CD8-positive, alpha-beta memory T cell (primary cell): Measurements from ENCODE around the gene PPP1R2. TPM values are rescaled to one million over a fixed set of nuclear protein-coding genes. Genes with fewer than 3 reads are reported as not detected.
"Not testable (repeated sequence)": the region's sequence is repeated elsewhere in the genome, so short reads cannot be mapped to it uniquely, and the experiment has no call there.

Experiments
- CTCF ChIA-PET: fragments of 350-600 bp; sonication (Branson Sonifier 250); formaldehyde crosslinking; loops from one replicate; lab custom pipeline; 2021; ENCODE audit warnings: antibody characterized with exemption; lab: Charles Lee
- POLR2A ChIA-PET: fragments of 350-600 bp; sonication (Branson Sonifier 250); formaldehyde crosslinking; loops from one replicate; lab custom pipeline; 2021; ENCODE audit warnings: antibody characterized with exemption; lab: Charles Lee
- DNase-seq, 5 donors: peaks; one replicate each; pipeline versions ENCODE4 v3.0.0 to v3.0.0-alpha.2; 2020 to 2022; ENCODE audit warnings: mixed read lengths in 1 of 5
- H3K27ac ChIP-seq: one replicate; pipeline ENCODE4 v1.7.0; 2013; ENCODE audit warnings: low read depth, mild to moderate bottlenecking, low read length, moderate library complexity
- H3K27me3 ChIP-seq: 2 replicates; pipeline ENCODE4 v1.7.0; 2013; ENCODE audit warnings: low read length, mild to moderate bottlenecking; ENCODE audit not compliant: insufficient read depth, poor library complexity, severe bottlenecking
- H3K36me3 ChIP-seq: 2 replicates; pipeline ENCODE4 v1.7.0; 2013; ENCODE audit warnings: mild to moderate bottlenecking, low read length, moderate library complexity; ENCODE audit not compliant: insufficient read depth
- H3K4me1 ChIP-seq: 2 replicates; pipeline ENCODE4 v1.7.0; 2013; ENCODE audit warnings: mild to moderate bottlenecking, low read length, moderate library complexity; ENCODE audit not compliant: insufficient read depth
- H3K4me3 ChIP-seq: 2 replicates; pipeline ENCODE4 v1.7.0; 2013; ENCODE audit warnings: mild to moderate bottlenecking, low read length
- H3K9me3 ChIP-seq: 2 replicates; pipeline ENCODE4 v1.7.0; 2013; ENCODE audit warnings: mild to moderate bottlenecking, low read length
- H3K27ac Mint-ChIP-seq, 8 donors: one replicate each; pipeline ENCODE4 v1.8.0; 2020 to 2021; ENCODE audit warnings: mixed read lengths in 8 of 8, mild to moderate bottlenecking in 6 of 8, inconsistent platforms in 3 of 8, moderate library complexity in 3 of 8
- H3K27me3 Mint-ChIP-seq, 2 donors: one replicate each; pipeline ENCODE4 v1.8.0; 2020 to 2021; ENCODE audit warnings: mixed read lengths in 2 of 2, mild to moderate bottlenecking in 1 of 2, moderate library complexity in 1 of 2
- H3K36me3 Mint-ChIP-seq, 3 donors: one replicate each; pipeline ENCODE4 v1.8.0; 2020 to 2021; ENCODE audit warnings: mixed read lengths in 3 of 3, inconsistent platforms in 1 of 3, mild to moderate bottlenecking in 1 of 3
- H3K4me1 Mint-ChIP-seq, 3 donors: one replicate each; pipeline ENCODE4 v1.8.0; 2020 to 2021; ENCODE audit warnings: mixed read lengths in 3 of 3, inconsistent platforms in 1 of 3, mild to moderate bottlenecking in 1 of 3
- H3K4me3 Mint-ChIP-seq, 7 donors: one replicate each; pipeline ENCODE4 v1.8.0; 2020 to 2021; ENCODE audit warnings: mixed read lengths in 7 of 7, mild to moderate bottlenecking in 6 of 7, moderate library complexity in 4 of 7, inconsistent platforms in 2 of 7
- H3K9me3 Mint-ChIP-seq, 5 donors: one replicate each; pipeline ENCODE4 v1.8.0; 2020 to 2022; ENCODE audit warnings: mixed read lengths in 5 of 5, mild to moderate bottlenecking in 3 of 5, moderate library complexity in 2 of 5, inconsistent platforms in 1 of 5
- polyA plus RNA-seq: library from polyadenylated mRNA; unstranded; fragments of 300-500 nt; fragmentation: Illumina TruSeq; gene quantifications from one replicate; pipeline ENCODE4 v1.2.3, GENCODE V29; 2021
- total RNA-seq, 2 experiments: library from RNA; stranded (reverse); gene quantifications; one replicate each; pipeline ENCODE4 v1.2.3, GENCODE V29; 2021

Gene PPP1R2
- total and polyA plus RNA-seq, 3 experiments from 2014 or later, result 106 to 209 (median 109) TPM

DNA sequence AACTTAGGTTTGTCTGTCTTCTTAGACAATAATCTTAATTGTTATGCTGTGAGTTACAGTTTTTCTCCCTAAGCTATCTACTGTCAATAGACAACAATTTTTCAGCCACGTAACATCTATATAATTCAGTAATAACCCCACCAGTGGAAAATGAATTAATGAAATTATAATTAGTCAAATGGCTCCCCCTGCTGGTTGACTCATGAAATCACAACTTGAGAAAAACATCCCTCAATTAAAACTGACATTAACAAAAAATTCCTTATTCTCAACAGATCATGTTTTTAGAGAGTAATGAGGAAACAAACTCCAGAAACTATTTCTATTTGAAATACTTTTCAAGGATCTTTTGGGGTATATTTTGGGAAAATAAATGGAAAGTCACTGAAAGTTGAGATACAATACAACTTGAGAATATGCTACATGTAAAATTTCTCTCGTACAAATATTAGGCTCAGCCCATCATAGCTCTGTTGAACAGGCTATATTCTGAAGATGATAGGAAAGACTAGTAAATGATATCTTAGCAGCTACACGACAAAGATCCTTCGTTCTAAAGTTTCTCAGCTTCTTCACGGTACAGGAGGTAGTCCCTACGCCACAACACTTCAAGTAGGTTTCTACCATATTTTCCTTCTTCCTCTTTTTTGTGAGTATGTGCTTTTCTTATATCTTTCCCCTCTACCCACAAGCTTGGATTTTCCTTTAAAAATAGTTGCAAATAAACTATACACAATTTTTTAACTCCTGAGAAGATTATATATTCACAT lies 20.7 kb downstream of the PPP1R2 start:
- H3K4me1 Mint-ChIP-seq, result peaks cover 43 to 66% (median 57%) of the 10 kb centered on the region in 3 donors
- H3K9me3 Mint-ChIP-seq, result no peaks in the 10 kb centered on the region
- H3K36me3 Mint-ChIP-seq, result peaks cover 5 to 70% (median 9%) of the 10 kb centered on the region in 3 donors
- no peak overlapping the region for H3K27ac ChIP-seq
- no peaks in the 10 kb centered on the region for H3K9me3 ChIP-seq
- POLR2A ChIA-PET, result interaction anchor here (0.9 to 1.0 kb wide), 3 partner anchors 11 to 251 kb away, joined by 3 to 5 read pairs (median 4); no protein-coding TSS in a partner anchor
- H3K36me3 ChIP-seq, result peaks cover 29% of the 10 kb centered on the region
- peak overlapping the region in 7 of 8 donors; percentile 31 to 68 (median 56) for H3K27ac Mint-ChIP-seq
- CTCF ChIA-PET, result interaction anchor here (0.6 to 6.3 kb wide), 24 partner anchors 8 to 874 kb away, joined by 3 to 69 read pairs (median 4); partner anchors contain the start of genes LSG1, PPP1R2 and XXYLT1
- no peak overlapping the region for H3K4me3 Mint-ChIP-seq
- no peaks in the 10 kb centered on the region for H3K27me3 ChIP-seq
- H3K4me1 ChIP-seq, result peaks cover 46% of the 10 kb centered on the region
- H3K27me3 Mint-ChIP-seq, result no peaks in the 10 kb centered on the region
- no peak overlapping the region for H3K4me3 ChIP-seq
- peak in 2 of 5 donors; percentile 38 to 48 for DNase-seq

DNA sequence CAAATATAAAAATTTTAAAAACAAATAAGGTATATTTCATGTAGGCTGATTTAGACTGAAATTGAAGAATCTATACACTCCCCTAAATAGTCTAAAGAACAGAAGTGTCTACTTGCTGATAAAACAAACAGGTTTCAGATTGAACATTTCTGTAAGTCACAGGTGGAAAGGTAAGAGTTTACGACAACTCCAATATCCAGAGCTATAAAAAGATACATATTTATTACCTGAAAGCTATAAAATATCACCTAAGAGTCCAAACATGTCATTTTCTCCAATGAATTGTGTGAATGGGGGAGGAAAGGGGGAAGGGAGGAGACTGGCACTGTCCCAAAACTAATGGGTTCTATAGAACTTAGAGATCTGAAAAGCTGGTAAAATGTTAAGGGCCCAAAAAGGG lies 26.1 kb downstream of the PPP1R2 start:
- H3K36me3 ChIP-seq, result peaks cover 49% of the 10 kb centered on the region
- CTCF ChIA-PET, result interaction anchor here (1.9 kb wide), 1 partner anchor 246 kb away, joined by 8 read pairs; the partner anchor contains the start of gene XXYLT1
- H3K9me3 ChIP-seq, result no peaks in the 10 kb centered on the region
- Mint-ChIP-seq H3K36me3 (peaks cover 10 to 77% (median 20%) of the 10 kb centered on the region in 3 donors), H3K4me3 (no peak overlapping the region), H3K27me3 (no peaks in the 10 kb centered on the region), H3K9me3 (no peaks in the 10 kb centered on the region), H3K27ac (peak overlapping the region in 2 of 8 donors; percentile 6 to 68), H3K4me1 (peaks cover 17 to 43% (median 39%) of the 10 kb centered on the region in 3 donors)
- H3K27me3 ChIP-seq, result no peaks in the 10 kb centered on the region
- no peak for DNase-seq
- peaks cover under 1% of the 10 kb centered on the region for H3K4me1 ChIP-seq
- no peak overlapping the region for H3K4me3 ChIP-seq
- POLR2A ChIA-PET, result no interaction called here
- no peak overlapping the region for H3K27ac ChIP-seq

DNA sequence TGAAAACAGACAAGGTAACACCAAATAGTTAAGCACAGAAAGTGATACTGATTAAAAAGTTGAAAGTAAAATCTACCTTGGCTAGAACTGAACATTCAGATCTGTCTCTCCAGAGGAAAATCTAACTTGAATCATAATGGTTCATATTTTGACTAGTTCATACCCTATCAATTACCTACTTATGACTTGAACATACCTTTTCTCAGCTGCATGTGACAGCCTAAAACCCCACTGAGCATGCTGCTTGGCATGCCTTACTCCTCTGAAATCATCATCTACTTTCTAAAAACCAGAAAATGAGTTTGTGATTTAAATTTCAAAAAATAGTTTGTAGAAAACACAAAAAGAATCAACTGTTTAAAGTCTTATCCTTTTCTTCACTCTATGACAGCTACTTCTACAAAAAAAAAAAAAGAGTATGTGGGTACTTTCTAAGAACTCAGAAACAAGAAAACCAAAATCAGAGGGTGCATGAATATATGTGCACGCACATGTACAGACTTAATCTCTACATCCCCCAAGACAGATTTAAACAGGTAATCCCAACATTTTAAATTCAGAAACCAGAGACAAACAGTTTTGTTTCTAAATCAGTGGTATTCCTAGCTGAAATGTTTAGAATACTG lies 28.4 kb downstream of the PPP1R2 start:
- H3K27ac Mint-ChIP-seq, result peak overlapping the region in 5 of 8 donors; percentile 2 to 67 (median 18)
- not testable (repeated sequence) for H3K4me3 Mint-ChIP-seq, H3K4me1 ChIP-seq, H3K4me3 ChIP-seq, H3K27me3 Mint-ChIP-seq, DNase-seq, H3K9me3 ChIP-seq, H3K27ac ChIP-seq, H3K9me3 Mint-ChIP-seq, H3K27me3 ChIP-seq
- POLR2A ChIA-PET, result interaction anchor here (1.2 kb wide), 1 partner anchor 35 kb away, joined by 3 read pairs; no protein-coding TSS in a partner anchor
- H3K36me3 ChIP-seq, result peaks cover 53% of the 10 kb centered on the region
- peaks cover 18 to 47% (median 44%) of the 10 kb centered on the region in 3 donors for H3K4me1 Mint-ChIP-seq
- CTCF ChIA-PET, result interaction anchor here (0.9 kb wide), 1 partner anchor 8 kb away, joined by 3 read pairs; no protein-coding TSS in a partner anchor
- peaks cover 11 to 85% (median 20%) of the 10 kb centered on the region in 3 donors for H3K36me3 Mint-ChIP-seq

DNA sequence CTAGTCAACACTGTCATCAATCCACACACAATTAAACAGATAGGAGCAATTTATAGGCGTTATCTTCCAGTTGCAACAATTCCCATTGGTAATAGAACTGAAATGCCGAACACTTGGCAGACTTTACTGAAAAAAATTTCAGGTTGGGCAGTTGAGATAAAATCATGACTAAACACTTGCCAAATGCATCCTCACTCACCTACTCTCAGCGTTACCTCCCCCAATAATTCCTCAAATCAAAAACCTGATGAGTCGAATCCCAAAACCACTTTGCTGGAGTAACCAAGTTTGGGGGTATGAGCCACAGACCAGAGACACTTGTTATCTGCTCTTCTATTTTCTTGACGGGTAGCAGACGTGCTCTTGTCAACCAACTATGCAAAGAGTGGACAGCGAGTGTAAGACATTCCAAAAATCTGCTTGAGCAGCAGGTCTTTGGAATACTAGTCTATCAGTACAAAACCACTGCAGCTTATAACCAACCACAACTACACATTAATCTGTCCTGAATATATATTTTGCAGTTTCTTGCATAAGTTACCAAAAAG lies 30.3 kb downstream of the PPP1R2 start:
- DNase-seq, result no peak
- peaks cover 4% of the 10 kb centered on the region for H3K4me1 ChIP-seq
- H3K9me3 ChIP-seq, result no peaks in the 10 kb centered on the region
- Mint-ChIP-seq H3K4me3 (no peak overlapping the region), H3K27me3 (no peaks in the 10 kb centered on the region), H3K27ac (peak overlapping the region in 7 of 8 donors; percentile 10 to 77 (median 57)), H3K9me3 (no peaks in the 10 kb centered on the region), H3K4me1 (peaks cover 15 to 44% (median 40%) of the 10 kb centered on the region in 3 donors), H3K36me3 (peaks cover 7 to 85% (median 20%) of the 10 kb centered on the region in 3 donors)
- peaks cover 45% of the 10 kb centered on the region for H3K36me3 ChIP-seq
- CTCF ChIA-PET, result interaction anchor here (1.7 kb wide), 1 partner anchor 830 kb away, joined by 5 read pairs; no protein-coding TSS in a partner anchor
- no peak overlapping the region for H3K4me3 ChIP-seq
- no peak overlapping the region for H3K27ac ChIP-seq
- POLR2A ChIA-PET, result no interaction called here
- H3K27me3 ChIP-seq, result no peaks in the 10 kb centered on the region

DNA sequence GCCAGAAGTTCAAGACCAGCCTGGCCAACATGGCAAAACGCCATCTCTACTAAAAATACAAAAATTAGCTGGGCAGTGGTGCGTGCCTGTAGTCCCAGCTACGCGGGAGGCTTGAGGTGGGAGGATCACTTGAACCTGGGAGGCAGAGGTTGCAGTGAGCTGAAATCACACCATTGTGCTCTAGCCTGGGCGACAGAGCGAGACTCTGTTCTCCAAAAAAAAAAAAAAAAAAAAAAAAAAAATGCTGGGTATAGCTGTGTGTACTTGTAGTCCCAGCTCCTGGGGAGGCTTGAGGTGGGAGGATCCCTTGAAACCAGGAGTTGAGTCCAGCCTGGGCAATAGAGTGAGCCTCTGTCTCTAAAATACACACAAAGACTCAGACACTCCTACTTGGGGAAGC lies 32.0 kb downstream of the PPP1R2 start:
- H3K27ac Mint-ChIP-seq, result peak overlapping the region in 5 of 8 donors; percentile 17 to 66 (median 57)
- no peak overlapping the region for H3K4me3 ChIP-seq
- no peak overlapping the region for H3K4me3 Mint-ChIP-seq
- ChIA-PET POLR2A (interaction anchor here (0.6 to 0.8 kb wide), 3 partner anchors 8 to 209 kb away, joined by 3 to 8 read pairs (median 5); no protein-coding TSS in a partner anchor), CTCF (interaction anchor here (0.7 to 1.8 kb wide), 4 partner anchors 12 to 975 kb away, joined by 3 to 11 read pairs (median 6); partner anchors contain the start of gene XXYLT1)
- no peak overlapping the region for H3K27ac ChIP-seq
- peaks cover 15 to 44% (median 33%) of the 10 kb centered on the region in 3 donors for H3K4me1 Mint-ChIP-seq
- H3K27me3 Mint-ChIP-seq, result no peaks in the 10 kb centered on the region
- peaks cover 28% of the 10 kb centered on the region for H3K36me3 ChIP-seq
- H3K27me3 ChIP-seq, result no peaks in the 10 kb centered on the region
- DNase-seq, result no peak
- H3K4me1 ChIP-seq, result peaks cover 4% of the 10 kb centered on the region
- no peaks in the 10 kb centered on the region for H3K9me3 Mint-ChIP-seq
- H3K36me3 Mint-ChIP-seq, result peaks cover 5 to 71% (median 19%) of the 10 kb centered on the region in 3 donors
- H3K9me3 ChIP-seq, result no peaks in the 10 kb centered on the region

DNA sequence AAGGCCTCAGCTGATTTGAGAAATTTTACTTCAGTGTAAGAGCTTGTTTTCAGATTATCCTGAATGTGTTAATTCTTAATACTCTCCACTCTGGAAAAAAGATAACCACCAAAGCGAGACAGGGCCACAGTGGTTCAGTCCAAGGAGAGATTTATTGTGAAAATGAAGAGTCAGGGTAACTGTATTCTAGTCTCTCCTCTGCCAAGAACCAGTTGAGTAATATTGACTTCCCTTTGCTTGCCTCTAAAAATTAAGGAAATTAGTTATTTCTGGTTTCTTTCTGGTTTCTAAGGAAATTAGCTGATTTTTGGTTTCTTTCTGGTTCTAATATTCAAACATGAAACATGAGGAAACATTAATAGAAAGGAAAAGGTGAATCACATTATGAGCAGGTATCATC lies 34.9 kb downstream of the PPP1R2 start:
- Histone ChIP-seq H3K4me1 (peaks cover 4% of the 10 kb centered on the region), H3K27ac (no peak overlapping the region), H3K4me3 (no peak overlapping the region), H3K36me3 (peaks cover 5% of the 10 kb centered on the region), H3K27me3 (no peaks in the 10 kb centered on the region), H3K9me3 (no peaks in the 10 kb centered on the region)
- no peaks in the 10 kb centered on the region for H3K27me3 Mint-ChIP-seq
- ChIA-PET CTCF (interaction anchor here (1.3 kb wide), 1 partner anchor 237 kb away, joined by 5 read pairs; the partner anchor contains the start of gene XXYLT1), POLR2A (interaction anchor here (0.7 kb wide), 1 partner anchor 394 kb away, joined by 3 read pairs; no protein-coding TSS in a partner anchor)
- no peak for DNase-seq
- peaks cover 11 to 25% (median 24%) of the 10 kb centered on the region in 3 donors for H3K4me1 Mint-ChIP-seq
- H3K27ac Mint-ChIP-seq, result peak overlapping the region in 6 of 8 donors; percentile 3 to 72 (median 33)
- H3K36me3 Mint-ChIP-seq, result peaks cover 5 to 42% (median 10%) of the 10 kb centered on the region in 3 donors
- H3K9me3 Mint-ChIP-seq, result no peaks in the 10 kb centered on the region
- no peak overlapping the region for H3K4me3 Mint-ChIP-seq

DNA sequence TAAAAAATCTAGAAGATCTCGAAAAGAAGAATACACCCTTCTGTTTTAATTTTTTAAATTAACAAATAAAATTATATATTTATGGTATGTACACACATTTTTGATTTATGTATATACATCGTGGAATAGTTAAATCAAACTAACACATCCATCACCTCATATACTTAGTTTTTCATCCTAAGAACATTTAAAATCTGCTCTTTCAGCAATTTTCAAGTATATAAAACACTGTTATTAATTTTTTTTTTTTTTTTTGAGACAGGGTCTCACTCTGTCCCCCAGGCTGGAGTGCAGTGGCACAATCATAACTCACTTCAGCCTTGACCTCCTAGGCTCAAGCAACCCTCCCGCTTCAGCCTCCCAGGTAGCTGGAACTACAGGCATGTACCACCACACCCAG lies 67.5 kb downstream of the PPP1R2 start:
- Mint-ChIP-seq H3K4me3 (no peak overlapping the region), H3K27me3 (peaks cover 7 to 15% of the 10 kb centered on the region in 2 donors), H3K27ac (no peak overlapping the region), H3K36me3 (no peaks in the 10 kb centered on the region), H3K4me1 (no peaks in the 10 kb centered on the region), H3K9me3 (no peaks in the 10 kb centered on the region)
- Histone ChIP-seq H3K9me3 (no peaks in the 10 kb centered on the region), H3K4me3 (no peak overlapping the region), H3K4me1 (no peaks in the 10 kb centered on the region), H3K36me3 (no peaks in the 10 kb centered on the region), H3K27ac (no peak overlapping the region), H3K27me3 (no peaks in the 10 kb centered on the region)
- no peak for DNase-seq
- ChIA-PET CTCF (no interaction called here), POLR2A (no interaction called here)
